Measurements from ENCODE around the gene ADD3.

GRCh38 chr10:110158051-110159005 is 150.5 kb downstream of the ADD3 start:
- TF ChIP-seq ZBTB49 (CRISPR knock-in tag; IDR thresholded peaks at IDR 0.05; ENCODE audit: borderline replicate concordance) = no peak
- no peak for TF ChIP-seq YY1 (IDR thresholded peaks at IDR 0.05; ENCODE audit: insufficient read depth, insufficient replicate concordance, low read depth, low read length)
- no peak for TF ChIP-seq ZFP36L1 (CRISPR knock-in tag; IDR thresholded peaks at IDR 0.05)
- no peak for TF ChIP-seq JUN (CRISPR knock-in tag; IDR thresholded peaks at IDR 0.05)
- TF ChIP-seq, protein P1, sequence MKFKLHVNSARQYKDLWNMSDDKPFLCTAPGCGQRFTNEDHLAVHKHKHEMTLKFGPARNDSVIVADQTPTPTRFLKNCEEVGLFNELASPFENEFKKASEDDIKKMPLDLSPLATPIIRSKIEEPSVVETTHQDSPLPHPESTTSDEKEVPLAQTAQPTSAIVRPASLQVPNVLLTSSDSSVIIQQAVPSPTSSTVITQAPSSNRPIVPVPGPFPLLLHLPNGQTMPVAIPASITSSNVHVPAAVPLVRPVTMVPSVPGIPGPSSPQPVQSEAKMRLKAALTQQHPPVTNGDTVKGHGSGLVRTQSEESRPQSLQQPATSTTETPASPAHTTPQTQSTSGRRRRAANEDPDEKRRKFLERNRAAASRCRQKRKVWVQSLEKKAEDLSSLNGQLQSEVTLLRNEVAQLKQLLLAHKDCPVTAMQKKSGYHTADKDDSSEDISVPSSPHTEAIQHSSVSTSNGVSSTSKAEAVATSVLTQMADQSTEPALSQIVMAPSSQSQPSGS (CRISPR knock-in tag; IDR thresholded peaks at IDR 0.05) = no peak
- no peak for TF ChIP-seq RFX5 (IDR thresholded peaks at IDR 0.05; ENCODE audit: low read depth, low read length)
- TF ChIP-seq JDP2 (CRISPR knock-in tag; IDR thresholded peaks at IDR 0.05; ENCODE audit: borderline replicate concordance) = no peak
- TF ChIP-seq ZNF747 (CRISPR knock-in tag; IDR thresholded peaks at IDR 0.05; ENCODE audit: borderline replicate concordance) = no peak

Data from HepG2 (cell line).